Thymus (tissue), 11 donors: ENCODE measurements around the gene MYO1E. TPM values are rescaled to one million over a fixed set of nuclear protein-coding genes. Genes with fewer than 3 reads are reported as not detected.
"Not testable (repeated sequence)": the region's sequence is repeated elsewhere in the genome, so short reads cannot be mapped to it uniquely, and the experiment has no call there.

ENCODE experiments used
- DNase-seq, 9 donors: peaks; one replicate each; pipeline ENCODE4 v3.0.0-alpha.2; 2013; ENCODE audit warnings: low spot score in 9 of 9, low read depth in 6 of 9, missing footprints in 1 of 9
- H3K27ac ChIP-seq, 2 donors: one replicate each; pipeline ENCODE4 v1.5.1; 2013; ENCODE audit warnings: control low read depth in 1 of 2, low read depth in 1 of 2, low read length in 1 of 2, mild to moderate bottlenecking in 1 of 2, moderate library complexity in 1 of 2
- H3K27me3 ChIP-seq, 2 donors: one replicate each; pipeline ENCODE4 v1.5.1; 2013; ENCODE audit warnings: low read length in 1 of 2; ENCODE audit not compliant: control insufficient read depth in 2 of 2, insufficient read depth in 1 of 2
- H3K36me3 ChIP-seq, 2 donors: one replicate each; pipeline ENCODE4 v1.5.1; 2013; ENCODE audit warnings: low read length in 1 of 2, mild to moderate bottlenecking in 1 of 2, moderate library complexity in 1 of 2; ENCODE audit not compliant: control insufficient read depth in 2 of 2, insufficient read depth in 2 of 2
- H3K4me1 ChIP-seq, 2 donors: one replicate each; pipeline ENCODE4 v1.5.1; 2013; ENCODE audit warnings: low read length in 2 of 2; ENCODE audit not compliant: control insufficient read depth in 2 of 2, insufficient read depth in 2 of 2
- H3K4me3 ChIP-seq, 2 donors: one replicate each; pipeline ENCODE4 v1.5.1; 2013; ENCODE audit warnings: low read length in 2 of 2, control low read depth in 1 of 2, mild to moderate bottlenecking in 1 of 2
- H3K9me3 ChIP-seq, 2 donors: one replicate each; pipeline ENCODE4 v1.5.1; 2013; ENCODE audit warnings: low read length in 1 of 2, mild to moderate bottlenecking in 1 of 2; ENCODE audit not compliant: control insufficient read depth in 2 of 2, insufficient read depth in 1 of 2
- WGBS: extraction: QIAGEN DNeasy Blood & Tissue Kit; methylation state at CpG from one replicate; pipeline ENCODE4 v1.1.7; 2013; 5-methylcytosine and 5-hydroxymethylcytosine counted together
- polyA plus RNA-seq: library from polyadenylated mRNA; stranded (reverse); fragments of 200-250 nt; gene quantifications from one replicate; pipeline ENCODE4 v1.2.3, GENCODE V29; 2013
- total RNA-seq: library from RNA; stranded (reverse); fragments of 120-200 nt; gene quantifications from one replicate; pipeline ENCODE4 v1.2.4, GENCODE V29; 2013
- donor health status: healthy.

The MYO1E gene
- total and polyA plus RNA-seq, 2 donors = 15.5 to 59.8 TPM

DNA sequence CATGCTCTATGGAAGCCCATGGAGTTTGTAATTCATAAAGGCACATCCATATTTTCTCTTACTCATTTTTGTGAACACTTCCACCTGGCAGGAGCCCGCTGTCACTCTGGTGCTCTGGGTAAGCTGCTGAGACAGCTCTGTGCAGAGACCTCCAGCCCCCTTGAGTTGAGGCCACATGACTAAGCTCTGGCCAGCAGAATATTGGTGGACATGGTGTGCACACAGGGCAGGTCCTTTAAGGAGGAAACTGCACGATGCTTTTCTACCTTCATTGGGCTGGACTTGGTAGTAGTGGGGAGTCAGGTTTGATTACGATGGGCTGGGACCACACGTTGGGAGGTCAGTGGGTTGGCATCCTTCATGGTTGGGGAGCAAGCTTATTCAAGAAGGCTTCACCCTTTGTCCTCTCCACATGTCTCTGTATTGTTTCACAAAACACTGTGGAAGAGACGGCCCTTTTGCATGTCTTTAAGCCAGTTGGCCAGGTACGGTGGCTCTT, 238.7 kb downstream of the MYO1E start:
- DNase-seq = no peak
- H3K27me3 ChIP-seq = no peaks in the 10 kb centered on the region
- peaks cover 54 to 81% of the 10 kb centered on the region in 2 donors for H3K36me3 ChIP-seq
- no peak overlapping the region for H3K27ac ChIP-seq
- no peaks in the 10 kb centered on the region for H3K4me1 ChIP-seq
- H3K9me3 ChIP-seq = peaks cover 0 to 4% of the 10 kb centered on the region in 2 donors
- no peak overlapping the region for H3K4me3 ChIP-seq
- WGBS = 99% methylated on average over 6 of the region's 6 CpGs

DNA sequence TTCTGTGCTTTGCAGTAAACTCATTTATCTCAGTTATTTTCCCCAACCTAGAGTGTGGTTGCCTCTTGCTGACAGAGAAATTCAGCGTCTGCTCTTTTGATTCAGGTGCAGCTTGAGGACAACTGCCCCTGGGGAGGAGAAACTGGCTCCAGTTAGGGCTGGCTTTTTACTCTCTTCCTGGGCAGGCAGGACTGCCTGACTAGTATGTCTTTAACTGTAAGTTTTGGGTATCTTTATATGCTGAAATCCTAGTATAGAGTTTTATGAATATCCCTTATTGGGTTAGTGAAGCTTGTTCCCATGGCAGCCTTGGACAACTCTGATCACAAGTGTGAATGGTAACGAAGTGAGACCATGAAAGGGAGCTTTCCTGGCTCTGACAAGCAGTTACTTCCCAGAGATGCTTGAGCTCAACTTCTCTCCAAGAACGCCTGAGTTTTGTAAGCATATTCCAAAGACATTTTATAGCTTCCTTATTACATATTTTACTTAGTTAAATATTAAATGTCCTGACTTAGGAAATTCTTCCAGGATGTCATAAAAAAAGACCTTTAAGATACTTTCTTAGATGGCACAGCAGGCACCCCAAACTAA, 240.6 kb downstream of the MYO1E start:
- 96% methylated on average over 3 of the region's 3 CpGs for WGBS
- H3K36me3 ChIP-seq = peaks cover 40 to 78% of the 10 kb centered on the region in 2 donors
- peaks cover 0 to 5% of the 10 kb centered on the region in 2 donors for H3K9me3 ChIP-seq

DNA sequence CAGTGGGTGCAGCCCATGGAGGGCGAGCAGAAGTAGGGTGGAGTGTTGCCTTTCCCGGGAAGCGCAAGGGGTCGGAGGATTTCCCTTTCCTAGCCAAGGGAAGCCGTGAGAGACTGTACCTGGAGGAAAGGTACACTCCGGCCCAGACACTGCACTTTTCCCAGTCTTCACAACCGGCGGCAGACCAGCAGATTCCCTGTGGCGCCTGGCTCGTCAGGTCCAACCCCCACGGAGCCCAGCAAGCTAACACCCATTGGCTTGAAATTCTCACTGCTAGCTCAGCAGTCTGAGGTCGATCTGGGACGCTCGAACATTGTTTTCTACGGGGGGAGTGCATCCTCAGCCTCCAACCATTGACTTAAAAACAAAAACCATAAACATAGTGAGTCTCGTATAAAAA, 241.2 kb downstream of the MYO1E start:
- 98% methylated on average over 16 of the region's 16 CpGs for WGBS
- Histone ChIP-seq H3K27ac (no peak overlapping the region), H3K27me3 (no peaks in the 10 kb centered on the region), H3K36me3 (peaks cover 40 to 78% of the 10 kb centered on the region in 2 donors), H3K9me3 (peaks cover 0 to 5% of the 10 kb centered on the region in 2 donors), H3K4me1 (no peaks in the 10 kb centered on the region), H3K4me3 (no peak overlapping the region)
- DNase-seq = no peak

More for the DNA sequence above, 240.6 kb downstream of the MYO1E start:
- no peak for DNase-seq
- Histone ChIP-seq H3K4me3 (no peak overlapping the region), H3K27ac (no peak overlapping the region), H3K4me1 (no peaks in the 10 kb centered on the region), H3K27me3 (no peaks in the 10 kb centered on the region)

DNA sequence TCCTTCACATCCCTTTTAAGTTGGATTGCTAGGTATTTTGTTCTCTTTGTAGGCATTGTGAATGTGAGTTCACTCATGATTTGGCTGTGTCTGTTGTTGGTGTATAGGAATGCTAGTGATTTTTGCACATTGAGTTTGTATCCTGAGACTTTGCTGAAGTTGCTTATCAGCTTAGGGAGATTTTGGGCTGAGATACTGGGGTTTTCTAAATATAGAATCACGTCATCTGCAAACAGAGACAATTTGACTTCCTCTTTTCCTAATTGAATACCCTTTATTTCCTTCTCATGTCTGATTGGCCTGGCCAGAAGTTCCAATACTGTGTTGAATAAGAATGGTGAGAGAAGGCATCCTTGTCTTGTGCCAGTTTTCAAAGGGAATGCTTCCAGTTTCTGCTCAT, 245.4 kb downstream of the MYO1E start:
- not testable (repeated sequence) for H3K4me3 ChIP-seq, DNase-seq, H3K27ac ChIP-seq, H3K4me1 ChIP-seq, H3K27me3 ChIP-seq, H3K9me3 ChIP-seq
- 92% methylated on average over 1 of the region's 1 CpG for WGBS
- peaks cover 54 to 75% of the 10 kb centered on the region in 2 donors for H3K36me3 ChIP-seq

DNA sequence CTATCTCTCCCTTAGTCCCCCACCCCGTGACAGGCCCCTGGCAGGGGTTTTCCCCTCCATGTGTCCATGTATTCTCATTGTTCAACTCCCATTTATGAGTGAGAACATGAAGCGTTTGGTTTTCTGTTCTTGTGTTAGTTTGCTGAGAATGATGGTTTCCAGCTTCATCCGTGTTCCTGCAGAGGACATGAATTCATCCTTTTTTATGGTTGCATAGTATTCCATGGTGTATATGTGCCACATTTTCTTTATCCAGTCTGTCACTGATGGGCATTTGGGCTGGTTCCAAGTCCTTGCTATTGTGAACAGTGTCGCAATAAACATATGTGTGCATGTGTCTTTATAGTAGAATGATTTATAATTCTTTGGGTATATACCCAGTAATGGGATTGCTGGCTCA, 247.0 kb downstream of the MYO1E start:
- WGBS = 95% methylated on average over 4 of the region's 4 CpGs
- not testable (repeated sequence) for H3K4me3 ChIP-seq, H3K27ac ChIP-seq, H3K27me3 ChIP-seq, H3K9me3 ChIP-seq, DNase-seq, H3K4me1 ChIP-seq
- peaks cover 40 to 68% of the 10 kb centered on the region in 2 donors for H3K36me3 ChIP-seq

DNA sequence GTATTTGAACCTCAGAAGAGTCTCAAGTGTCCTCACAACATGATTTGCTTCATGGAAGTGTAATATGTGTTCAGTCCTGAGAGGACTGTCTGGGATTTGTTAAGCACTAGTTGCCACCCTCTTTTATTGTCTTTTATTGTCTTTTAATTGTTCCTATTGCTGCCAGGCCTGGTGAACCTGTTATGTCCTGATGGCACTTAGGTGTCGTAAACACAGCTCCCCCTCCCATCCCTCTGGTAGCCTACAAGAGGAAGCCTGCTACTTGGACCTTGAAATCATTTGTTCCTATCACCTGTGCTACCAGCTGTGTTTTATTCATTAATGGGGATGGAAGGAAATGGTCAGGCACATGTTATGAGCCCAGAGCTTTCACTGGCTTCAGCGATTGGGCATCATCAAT, 248.4 kb downstream of the MYO1E start:
- Histone ChIP-seq H3K36me3 (peaks cover 40 to 71% of the 10 kb centered on the region in 2 donors), H3K4me3 (no peak overlapping the region), H3K27me3 (no peaks in the 10 kb centered on the region), H3K4me1 (no peaks in the 10 kb centered on the region), H3K27ac (no peak overlapping the region), H3K9me3 (peaks cover 0 to 2% of the 10 kb centered on the region in 2 donors)
- WGBS = 96% methylated on average over 2 of the region's 2 CpGs
- no peak for DNase-seq

DNA sequence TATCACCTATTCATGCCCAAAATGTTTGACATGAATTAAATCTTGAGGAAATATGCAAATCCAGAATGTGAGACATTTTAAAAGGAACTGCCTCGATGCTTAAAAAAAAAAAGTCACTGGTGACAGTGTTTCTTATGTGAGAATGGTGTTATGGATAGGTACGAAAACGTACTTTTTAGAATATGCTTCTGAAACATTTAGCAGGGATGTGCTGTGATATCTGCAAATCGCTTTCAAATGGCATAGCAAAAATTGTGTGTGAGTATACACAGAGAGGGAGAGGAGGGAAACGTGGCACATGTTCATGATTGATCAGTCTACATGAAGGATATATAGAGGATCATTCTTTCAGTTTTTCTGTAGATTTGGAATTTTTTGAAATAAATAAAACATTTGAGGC, 251.7 kb downstream of the MYO1E start:
- Histone ChIP-seq H3K36me3 (peaks cover 63 to 83% of the 10 kb centered on the region in 2 donors), H3K4me3 (no peak overlapping the region), H3K27me3 (no peaks in the 10 kb centered on the region), H3K27ac (no peak overlapping the region), H3K9me3 (no peaks in the 10 kb centered on the region), H3K4me1 (no peaks in the 10 kb centered on the region)
- WGBS = 97% methylated on average over 5 of the region's 5 CpGs
- DNase-seq = no peak

DNA sequence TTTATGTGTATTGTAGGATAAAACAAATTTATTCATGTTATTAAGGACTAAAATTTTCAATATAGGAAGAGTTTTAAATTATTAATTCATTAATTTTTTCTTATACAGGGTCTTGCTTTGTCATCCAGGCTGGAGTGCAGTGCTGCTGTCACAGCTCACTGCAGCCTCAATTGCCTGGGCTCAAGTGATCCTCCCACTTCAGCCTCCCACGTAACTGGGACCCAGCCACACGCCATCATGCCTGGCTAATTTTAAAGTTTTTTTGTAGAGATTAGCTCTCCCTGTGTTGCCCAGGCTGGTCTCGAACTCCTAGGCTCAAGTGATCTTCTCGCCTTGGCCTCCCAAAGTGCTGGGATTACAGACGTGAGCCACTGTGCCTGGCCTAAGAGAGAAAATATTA, 253.0 kb downstream of the MYO1E start:
- Histone ChIP-seq H3K4me3 (no peak overlapping the region), H3K27ac (no peak overlapping the region), H3K36me3 (peaks cover 59 to 85% of the 10 kb centered on the region in 2 donors), H3K27me3 (no peaks in the 10 kb centered on the region), H3K4me1 (no peaks in the 10 kb centered on the region), H3K9me3 (no peaks in the 10 kb centered on the region)
- 97% methylated on average over 5 of the region's 5 CpGs for whole genome bisulfite sequencing
- no peak for DNase-seq

DNA sequence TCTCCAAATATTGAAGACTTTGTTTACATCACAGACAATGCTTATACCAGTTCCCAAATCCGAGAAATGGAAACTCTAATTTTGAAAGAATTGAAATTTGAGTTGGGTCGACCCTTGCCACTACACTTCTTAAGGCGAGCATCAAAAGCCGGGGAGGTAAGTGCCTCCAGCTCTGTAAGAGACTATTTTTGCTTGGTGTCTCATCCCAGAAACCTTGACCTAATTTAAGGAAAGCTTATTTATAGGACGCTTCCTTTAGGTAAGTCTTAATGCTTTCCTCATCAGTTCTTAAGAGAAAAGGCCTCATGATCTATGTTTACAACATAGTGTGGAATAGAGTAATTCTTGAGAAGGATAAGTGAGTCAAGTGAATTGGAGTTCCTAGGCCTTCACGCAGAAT, 255.9 kb downstream of the MYO1E start:
- 97% methylated on average over 6 of the region's 6 CpGs for WGBS
- no peaks in the 10 kb centered on the region for H3K27me3 ChIP-seq
- no peak overlapping the region for H3K4me3 ChIP-seq
- no peak for DNase-seq
- no peaks in the 10 kb centered on the region for H3K9me3 ChIP-seq
- no peak overlapping the region for H3K27ac ChIP-seq
- H3K4me1 ChIP-seq = no peaks in the 10 kb centered on the region
- H3K36me3 ChIP-seq = peaks cover 45 to 93% of the 10 kb centered on the region in 2 donors
